ENCODE results near the gene OR5K2. TPM values are rescaled to one million over a fixed set of nuclear protein-coding genes. Genes with fewer than 3 reads are reported as not detected.

OR5K2 gene
- total RNA-seq, 4 donors from 2014 or later = not detected

GRCh38 chr3:98530676-98531075, 33.2 kb downstream of the OR5K2 start:
- in situ Hi-C loops (cut with MboI; ENCODE audit: low sequenced_read_pairs in 4 of 4) = no loop called here

GRCh38 chr3:98531622-98532274, 34.3 kb downstream of the OR5K2 start, which contains the start of gene GPR15:
GPR15 (plus strand) TSS chr3:98531978; CDS start chr3:98532034, 56 bp downstream.
- no peak for TF ChIP-seq POLR2A (IDR thresholded peaks at IDR 0.05)
- TF ChIP-seq CTCF (IDR thresholded peaks at IDR 0.05 in 4 of 5, conservative IDR thresholded peaks at IDR 0.05 in 1 of 5) = no peak
- intact Hi-C loops (cut with DNase I; ENCODE audit: low total_unique reads) = no loop called here
- DNase-seq = no peak

More at GRCh38 chr3:98530676-98531075, 33.2 kb downstream of the OR5K2 start:
- Histone ChIP-seq H3K9me3 (no peaks in the 10 kb centered on the region), H3K27ac (no peak overlapping the region), H3K36me3 (no peaks in the 10 kb centered on the region), H3K4me1 (no peaks in the 10 kb centered on the region), H3K27me3 (no peaks in the 10 kb centered on the region), H3K4me3 (no peak overlapping the region)
- DNase-seq = no peak
- TF ChIP-seq POLR2A (IDR thresholded peaks at IDR 0.05) (no peak), CTCF (IDR thresholded peaks at IDR 0.05 in 4 of 5, conservative IDR thresholded peaks at IDR 0.05 in 1 of 5) (no peak)
- intact Hi-C loops (cut with DNase I; ENCODE audit: low total_unique reads) = no loop called here
- no peak for ATAC-seq

DNA sequence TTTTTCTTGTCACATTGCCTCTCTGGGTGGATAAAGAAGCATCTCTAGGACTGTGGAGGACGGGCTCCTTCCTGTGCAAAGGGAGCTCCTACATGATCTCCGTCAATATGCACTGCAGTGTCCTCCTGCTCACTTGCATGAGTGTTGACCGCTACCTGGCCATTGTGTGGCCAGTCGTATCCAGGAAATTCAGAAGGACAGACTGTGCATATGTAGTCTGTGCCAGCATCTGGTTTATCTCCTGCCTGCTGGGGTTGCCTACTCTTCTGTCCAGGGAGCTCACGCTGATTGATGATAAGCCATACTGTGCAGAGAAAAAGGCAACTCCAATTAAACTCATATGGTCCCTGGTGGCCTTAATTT, 34.8 kb downstream of the OR5K2 start:
- Histone ChIP-seq H3K27ac (no peak overlapping the region), H3K4me1 (no peaks in the 10 kb centered on the region), H3K4me3 (no peak overlapping the region), H3K27me3 (no peaks in the 10 kb centered on the region), H3K9me3 (no peaks in the 10 kb centered on the region), H3K36me3 (no peaks in the 10 kb centered on the region)
- in situ Hi-C loops (cut with MboI; ENCODE audit: low sequenced_read_pairs in 4 of 4) (no loop called here), intact Hi-C loops (cut with DNase I; ENCODE audit: low total_unique reads) (no loop called here)
- TF ChIP-seq POLR2A (IDR thresholded peaks at IDR 0.05) (no peak), CTCF (IDR thresholded peaks at IDR 0.05 in 4 of 5, conservative IDR thresholded peaks at IDR 0.05 in 1 of 5) (no peak)
- ATAC-seq = no peak
- DNase-seq = no peak

More at GRCh38 chr3:98531622-98532274, 34.3 kb downstream of the OR5K2 start, which contains the start of gene GPR15:
- Histone ChIP-seq H3K36me3 (no peaks in the 10 kb centered on the region), H3K27ac (no peak within 1 kb of the TSS), H3K4me1 (no peaks in the 10 kb centered on the region), H3K27me3 (no peaks in the 10 kb centered on the region), H3K4me3 (no peak within 1 kb of the TSS), H3K9me3 (no peaks in the 10 kb centered on the region)
- no peak for ATAC-seq
- in situ Hi-C loops (cut with MboI; ENCODE audit: low sequenced_read_pairs in 4 of 4) = no loop called here

GRCh38 chr3:98532709-98533571, 35.5 kb downstream of the OR5K2 start:
- no peaks in the 10 kb centered on the region for H3K9me3 ChIP-seq
- H3K36me3 ChIP-seq = no peaks in the 10 kb centered on the region
- in situ Hi-C loops (cut with MboI; ENCODE audit: low sequenced_read_pairs in 4 of 4) = no loop called here
- no peak overlapping the region for H3K4me3 ChIP-seq
- intact Hi-C loops (cut with DNase I; ENCODE audit: low total_unique reads) = no loop called here
- no peaks in the 10 kb centered on the region for H3K27me3 ChIP-seq
- DNase-seq = no peak
- H3K27ac ChIP-seq = no peak overlapping the region
- no peak for TF ChIP-seq CTCF (IDR thresholded peaks at IDR 0.05 in 4 of 5, conservative IDR thresholded peaks at IDR 0.05 in 1 of 5)
- TF ChIP-seq POLR2A (IDR thresholded peaks at IDR 0.05) = no peak
- ATAC-seq = no peak
- H3K4me1 ChIP-seq = no peaks in the 10 kb centered on the region
